Measurements from ENCODE around the gene CRIP2. TPM values are rescaled to one million over a fixed set of nuclear protein-coding genes. Genes with fewer than 3 reads are reported as not detected.

Gene CRIP2
- total and polyA plus RNA-seq, 2 of the 13 experiments (the other 11 are each of a cell fraction or from before 2014, with no cell fraction given), result 31.6 to 37.9 TPM

DNA sequence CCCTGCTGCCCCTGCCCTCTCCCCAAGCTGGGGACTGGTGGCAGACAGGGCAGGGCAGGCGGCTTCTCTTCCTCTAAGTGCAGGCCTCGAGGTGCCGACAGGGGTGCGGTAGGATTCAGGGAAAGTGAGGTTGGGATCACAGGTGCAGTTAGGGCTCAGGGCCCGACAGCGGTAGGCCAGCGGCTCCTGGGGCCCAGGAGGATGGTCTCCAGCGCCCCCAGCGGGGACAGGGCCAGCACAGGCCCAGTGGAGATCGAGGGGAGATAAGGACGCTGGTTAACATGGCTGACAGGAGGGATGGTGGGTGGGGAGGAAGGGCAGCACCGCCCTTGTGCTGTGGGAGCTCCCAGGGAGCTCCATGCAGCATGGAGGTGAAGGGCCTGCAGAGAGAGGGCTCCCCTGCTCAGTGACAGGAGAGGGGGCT is 11.1 kb downstream of the CRIP2 start (continued):
- TF ChIP-seq, protein P1, sequence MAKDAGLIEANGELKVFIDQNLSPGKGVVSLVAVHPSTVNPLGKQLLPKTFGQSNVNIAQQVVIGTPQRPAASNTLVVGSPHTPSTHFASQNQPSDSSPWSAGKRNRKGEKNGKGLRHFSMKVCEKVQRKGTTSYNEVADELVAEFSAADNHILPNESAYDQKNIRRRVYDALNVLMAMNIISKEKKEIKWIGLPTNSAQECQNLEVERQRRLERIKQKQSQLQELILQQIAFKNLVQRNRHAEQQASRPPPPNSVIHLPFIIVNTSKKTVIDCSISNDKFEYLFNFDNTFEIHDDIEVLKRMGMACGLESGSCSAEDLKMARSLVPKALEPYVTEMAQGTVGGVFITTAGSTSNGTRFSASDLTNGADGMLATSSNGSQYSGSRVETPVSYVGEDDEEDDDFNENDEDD (CRISPR knock-in tag; IDR thresholded peaks at IDR 0.05; ENCODE audit: borderline replicate concordance), result peak; percentile 39; the same call in 1 of the 2 replicates
- TF ChIP-seq DNMT1 (CRISPR knock-in tag; IDR thresholded peaks at IDR 0.05), result peak; percentile 54; the same call in 1 of the 2 replicates
- TF ChIP-seq KDM2A (CRISPR knock-in tag; IDR thresholded peaks at IDR 0.05; ENCODE audit: borderline replicate concordance, low read depth), result peak; percentile 74; the same call in 1 of the 2 replicates
- no peak for TF ChIP-seq ZBTB8A (CRISPR knock-in tag; IDR thresholded peaks at IDR 0.05; ENCODE audit: borderline replicate concordance, low read depth)
- peak; percentile 37; the same call in 1 of the 2 replicates for TF ChIP-seq ERF (CRISPR knock-in tag; IDR thresholded peaks at IDR 0.05)
- TF ChIP-seq CCDC6 (CRISPR knock-in tag; IDR thresholded peaks at IDR 0.05), result no peak
- TF ChIP-seq ZFP82 (CRISPR knock-in tag; IDR thresholded peaks at IDR 0.05; ENCODE audit: borderline replicate concordance), result no peak
- 0 out of 2 replicates have a peak, but pooled peaks have one; percentile 35 for TF ChIP-seq ZNF263 (CRISPR knock-in tag; IDR thresholded peaks at IDR 0.05)
- no peak for TF ChIP-seq ATRX (CRISPR knock-in tag; IDR thresholded peaks at IDR 0.05; ENCODE audit: borderline replicate concordance)
- no peak for TF ChIP-seq FOSL1 (CRISPR knock-in tag; IDR thresholded peaks at IDR 0.05; ENCODE audit: borderline replicate concordance)
- TF ChIP-seq, protein P2, sequence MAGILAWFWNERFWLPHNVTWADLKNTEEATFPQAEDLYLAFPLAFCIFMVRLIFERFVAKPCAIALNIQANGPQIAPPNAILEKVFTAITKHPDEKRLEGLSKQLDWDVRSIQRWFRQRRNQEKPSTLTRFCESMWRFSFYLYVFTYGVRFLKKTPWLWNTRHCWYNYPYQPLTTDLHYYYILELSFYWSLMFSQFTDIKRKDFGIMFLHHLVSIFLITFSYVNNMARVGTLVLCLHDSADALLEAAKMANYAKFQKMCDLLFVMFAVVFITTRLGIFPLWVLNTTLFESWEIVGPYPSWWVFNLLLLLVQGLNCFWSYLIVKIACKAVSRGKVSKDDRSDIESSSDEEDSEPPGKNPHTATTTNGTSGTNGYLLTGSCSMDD (CRISPR knock-in tag; IDR thresholded peaks at IDR 0.05), result no peak
- 0 out of 2 replicates have a peak, but pooled peaks have one; percentile 23 for TF ChIP-seq ZNF335 (CRISPR knock-in tag; IDR thresholded peaks at IDR 0.05)
- peak; percentile 24; the same call in 1 of the 2 replicates for TF ChIP-seq SMC3 (IDR thresholded peaks at IDR 0.05; ENCODE audit: low read length)
- 0 out of 2 replicates have a peak, but pooled peaks have one; percentile 25 for TF ChIP-seq NCOA2 (CRISPR knock-in tag; IDR thresholded peaks at IDR 0.05)
- peak; percentile 60; the same call in 1 of the 2 replicates for TF ChIP-seq SIN3A (IDR thresholded peaks at IDR 0.05; ENCODE audit: borderline replicate concordance, low read depth, low read length)
- no peak for TF ChIP-seq ZNF460 (CRISPR knock-in tag; IDR thresholded peaks at IDR 0.05; ENCODE audit: borderline replicate concordance)
- 0 out of 2 replicates have a peak, but pooled peaks have one; percentile 32 for TF ChIP-seq ZNF891 (CRISPR knock-in tag; IDR thresholded peaks at IDR 0.05)
- peak; percentile 31; the same call in 1 of the 2 replicates for TF ChIP-seq ZNF788 (CRISPR knock-in tag; IDR thresholded peaks at IDR 0.05; ENCODE audit: borderline replicate concordance)
- TF ChIP-seq ZFP90 (CRISPR knock-in tag; IDR thresholded peaks at IDR 0.05; ENCODE audit: borderline replicate concordance), result 0 out of 2 replicates have a peak, but pooled peaks have one; percentile 46
- TF ChIP-seq ZNF382 (CRISPR knock-in tag; IDR thresholded peaks at IDR 0.05; ENCODE audit: borderline replicate concordance), result no peak
- peak; percentile 59 for TF ChIP-seq THAP11 (CRISPR knock-in tag; IDR thresholded peaks at IDR 0.05)
- no peak for TF ChIP-seq NBN (conservative IDR thresholded peaks at IDR 0.05)
- peak; percentile 75 for TF ChIP-seq GATAD2A (CRISPR knock-in tag; IDR thresholded peaks at IDR 0.05)
- 0 out of 2 replicates have a peak, but pooled peaks have one; percentile 6 for TF ChIP-seq HOXD1 (CRISPR knock-in tag; IDR thresholded peaks at IDR 0.05)
- TF ChIP-seq, protein P3, sequence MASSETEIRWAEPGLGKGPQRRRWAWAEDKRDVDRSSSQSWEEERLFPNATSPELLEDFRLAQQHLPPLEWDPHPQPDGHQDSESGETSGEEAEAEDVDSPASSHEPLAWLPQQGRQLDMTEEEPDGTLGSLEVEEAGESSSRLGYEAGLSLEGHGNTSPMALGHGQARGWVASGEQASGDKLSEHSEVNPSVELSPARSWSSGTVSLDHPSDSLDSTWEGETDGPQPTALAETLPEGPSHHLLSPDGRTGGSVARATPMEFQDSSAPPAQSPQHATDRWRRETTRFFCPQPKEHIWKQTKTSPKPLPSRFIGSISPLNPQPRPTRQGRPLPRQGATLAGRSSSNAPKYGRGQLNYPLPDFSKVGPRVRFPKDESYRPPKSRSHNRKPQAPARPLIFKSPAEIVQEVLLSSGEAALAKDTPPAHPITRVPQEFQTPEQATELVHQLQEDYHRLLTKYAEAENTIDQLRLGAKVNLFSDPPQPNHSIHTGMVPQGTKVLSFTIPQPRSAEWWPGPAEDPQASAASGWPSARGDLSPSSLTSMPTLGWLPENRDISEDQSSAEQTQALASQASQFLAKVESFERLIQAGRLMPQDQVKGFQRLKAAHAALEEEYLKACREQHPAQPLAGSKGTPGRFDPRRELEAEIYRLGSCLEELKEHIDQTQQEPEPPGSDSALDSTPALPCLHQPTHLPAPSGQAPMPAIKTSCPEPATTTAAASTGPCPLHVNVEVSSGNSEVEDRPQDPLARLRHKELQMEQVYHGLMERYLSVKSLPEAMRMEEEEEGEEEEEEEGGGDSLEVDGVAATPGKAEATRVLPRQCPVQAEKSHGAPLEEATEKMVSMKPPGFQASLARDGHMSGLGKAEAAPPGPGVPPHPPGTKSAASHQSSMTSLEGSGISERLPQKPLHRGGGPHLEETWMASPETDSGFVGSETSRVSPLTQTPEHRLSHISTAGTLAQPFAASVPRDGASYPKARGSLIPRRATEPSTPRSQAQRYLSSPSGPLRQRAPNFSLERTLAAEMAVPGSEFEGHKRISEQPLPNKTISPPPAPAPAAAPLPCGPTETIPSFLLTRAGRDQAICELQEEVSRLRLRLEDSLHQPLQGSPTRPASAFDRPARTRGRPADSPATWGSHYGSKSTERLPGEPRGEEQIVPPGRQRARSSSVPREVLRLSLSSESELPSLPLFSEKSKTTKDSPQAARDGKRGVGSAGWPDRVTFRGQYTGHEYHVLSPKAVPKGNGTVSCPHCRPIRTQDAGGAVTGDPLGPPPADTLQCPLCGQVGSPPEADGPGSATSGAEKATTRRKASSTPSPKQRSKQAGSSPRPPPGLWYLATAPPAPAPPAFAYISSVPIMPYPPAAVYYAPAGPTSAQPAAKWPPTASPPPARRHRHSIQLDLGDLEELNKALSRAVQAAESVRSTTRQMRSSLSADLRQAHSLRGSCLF (CRISPR knock-in tag; IDR thresholded peaks at IDR 0.05; ENCODE audit: borderline replicate concordance), result no peak
- peak; percentile 74 for TF ChIP-seq SPEN (CRISPR knock-in tag; IDR thresholded peaks at IDR 0.05; ENCODE audit: low read depth)

Data from HepG2 (cell line).